Omental fat pad (tissue), 4 donors: ENCODE measurements around the gene KCTD5. TPM values are rescaled to one million over a fixed set of nuclear protein-coding genes. Genes with fewer than 3 reads are reported as not detected.

Source experiments
- ATAC-seq: fragments of 150-250 bp; one replicate; pipeline ENCODE4 v1.9.1; 2016; ENCODE audit warnings: mild to moderate bottlenecking, moderate library complexity; ENCODE audit not compliant: low FRiP score
- DNase-seq: peaks from one replicate; pipeline ENCODE4 v3.0.0-alpha.2; 2019; ENCODE audit warnings: low spot score
- total RNA-seq, 4 donors: library from RNA; depleted of rRNA; stranded (reverse); fragments of >200 nt; gene quantifications; one replicate each; pipeline ENCODE4 v1.1.0, GENCODE V29; 2016
- TF ChIP-seq, protein P1 (sequence below), 3 donors: fragments of 450-650 bp; IDR thresholded peaks; one replicate each; pipeline ENCODE4 v1.5.1; 2016 to 2017; ENCODE audit warnings: antibody characterized with exemption in 3 of 3, mild to moderate bottlenecking in 3 of 3, moderate library complexity in 2 of 3

KCTD5 gene
- total RNA-seq, 4 donors from 2014 or later = 10.9 to 21.1 (median 20.1) TPM

DNA sequence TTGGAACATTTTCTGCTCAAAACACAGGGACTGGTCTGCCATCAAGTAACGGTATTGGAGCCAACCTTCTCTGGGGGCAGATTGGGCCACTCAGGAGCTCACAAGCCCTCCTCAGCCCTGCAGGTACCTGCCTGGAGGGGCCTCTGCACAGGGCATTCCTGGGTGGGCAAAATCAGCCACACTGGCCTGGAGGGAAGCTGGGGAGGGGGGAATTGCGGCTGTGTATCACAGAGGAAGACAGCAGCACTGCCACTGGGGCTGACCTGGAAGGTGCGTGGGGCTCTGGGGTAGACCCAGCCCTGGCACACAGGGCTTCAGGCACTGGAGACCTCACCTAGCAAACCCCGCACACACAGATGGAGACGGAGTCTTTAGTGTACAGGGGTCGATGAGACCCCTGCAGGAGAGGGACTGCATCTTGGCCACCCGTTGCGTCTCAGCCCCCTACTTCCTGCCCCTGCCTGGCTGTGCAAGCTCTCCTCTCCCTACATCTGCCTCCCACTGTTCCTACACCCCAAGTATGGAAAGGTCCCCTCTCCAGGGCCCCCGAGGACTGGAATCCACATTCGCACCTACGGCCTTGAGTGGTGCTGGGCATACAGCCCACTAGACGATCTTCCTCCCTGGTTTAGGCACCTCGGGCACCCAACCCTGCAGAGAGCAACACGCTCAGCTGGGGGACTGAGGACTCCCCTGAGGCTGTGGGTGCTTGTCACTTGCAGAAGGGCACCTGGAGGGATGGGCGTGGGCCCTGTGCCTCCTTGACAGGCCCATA, 63.0 kb downstream of the KCTD5 start:
- TF ChIP-seq, protein P1, sequence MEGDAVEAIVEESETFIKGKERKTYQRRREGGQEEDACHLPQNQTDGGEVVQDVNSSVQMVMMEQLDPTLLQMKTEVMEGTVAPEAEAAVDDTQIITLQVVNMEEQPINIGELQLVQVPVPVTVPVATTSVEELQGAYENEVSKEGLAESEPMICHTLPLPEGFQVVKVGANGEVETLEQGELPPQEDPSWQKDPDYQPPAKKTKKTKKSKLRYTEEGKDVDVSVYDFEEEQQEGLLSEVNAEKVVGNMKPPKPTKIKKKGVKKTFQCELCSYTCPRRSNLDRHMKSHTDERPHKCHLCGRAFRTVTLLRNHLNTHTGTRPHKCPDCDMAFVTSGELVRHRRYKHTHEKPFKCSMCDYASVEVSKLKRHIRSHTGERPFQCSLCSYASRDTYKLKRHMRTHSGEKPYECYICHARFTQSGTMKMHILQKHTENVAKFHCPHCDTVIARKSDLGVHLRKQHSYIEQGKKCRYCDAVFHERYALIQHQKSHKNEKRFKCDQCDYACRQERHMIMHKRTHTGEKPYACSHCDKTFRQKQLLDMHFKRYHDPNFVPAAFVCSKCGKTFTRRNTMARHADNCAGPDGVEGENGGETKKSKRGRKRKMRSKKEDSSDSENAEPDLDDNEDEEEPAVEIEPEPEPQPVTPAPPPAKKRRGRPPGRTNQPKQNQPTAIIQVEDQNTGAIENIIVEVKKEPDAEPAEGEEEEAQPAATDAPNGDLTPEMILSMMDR (IDR thresholded peaks at IDR 0.05) = no peak
- no peak for ATAC-seq
- no peak for DNase-seq

DNA sequence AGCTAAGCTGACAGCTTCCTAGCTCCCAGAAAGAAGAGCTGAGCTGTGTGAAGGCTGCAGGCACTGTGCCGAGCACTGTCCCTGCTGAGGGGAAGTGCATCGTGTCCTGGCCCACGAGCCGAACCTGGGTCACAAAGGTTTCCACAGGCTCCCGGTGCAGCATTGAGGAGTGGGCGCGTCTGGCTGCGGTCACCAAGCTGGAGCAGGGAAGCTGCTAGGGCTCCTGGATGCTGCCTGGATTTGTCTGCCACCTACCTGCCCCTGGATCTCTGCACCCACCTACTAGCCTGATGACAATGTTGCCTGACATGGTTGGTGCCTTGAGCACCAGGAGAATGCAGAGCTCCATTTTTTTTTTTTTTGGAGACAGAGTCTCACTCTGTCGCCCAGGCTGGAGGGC, 63.6 kb downstream of the KCTD5 start:
- DNase-seq (no peak), ATAC-seq (no peak)
- TF ChIP-seq, protein P1 (IDR thresholded peaks at IDR 0.05) = no peak

DNA sequence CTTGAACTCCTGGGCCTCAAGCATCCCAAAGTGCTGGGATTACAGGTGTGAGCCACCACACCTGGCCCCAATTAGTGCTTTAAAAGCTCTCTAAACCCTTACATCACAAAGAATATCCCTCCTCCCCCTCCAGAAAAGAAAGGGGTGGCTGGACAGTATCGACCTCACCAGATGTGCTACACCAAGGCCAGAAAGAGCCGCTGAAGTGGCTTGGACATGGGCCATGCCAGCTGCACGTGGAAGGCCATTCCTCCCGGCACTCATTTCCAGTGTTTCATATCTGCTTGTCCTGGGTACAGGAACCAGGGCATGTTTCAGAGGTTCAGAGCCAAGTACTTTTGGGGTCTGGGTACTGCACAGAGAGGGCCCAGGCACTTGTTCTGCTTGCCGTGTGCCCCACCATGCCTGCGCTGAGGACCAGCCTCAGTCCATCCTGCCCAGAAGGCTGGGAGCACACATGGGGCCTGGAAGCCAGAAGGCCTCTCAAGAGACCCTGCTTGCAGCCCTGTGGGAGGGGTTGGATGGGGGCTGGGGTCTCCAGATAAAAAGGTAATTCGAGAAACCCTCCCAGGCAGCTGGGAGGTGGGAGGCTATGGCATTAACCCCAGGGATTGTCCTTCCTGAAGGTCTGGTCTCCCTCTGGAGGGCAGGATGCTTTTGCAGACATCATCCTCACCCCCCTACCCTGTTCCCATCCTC, 66.6 kb downstream of the KCTD5 start:
- DNase-seq (no peak), ATAC-seq (no peak)
- TF ChIP-seq, protein P1 (IDR thresholded peaks at IDR 0.05) = no peak

DNA sequence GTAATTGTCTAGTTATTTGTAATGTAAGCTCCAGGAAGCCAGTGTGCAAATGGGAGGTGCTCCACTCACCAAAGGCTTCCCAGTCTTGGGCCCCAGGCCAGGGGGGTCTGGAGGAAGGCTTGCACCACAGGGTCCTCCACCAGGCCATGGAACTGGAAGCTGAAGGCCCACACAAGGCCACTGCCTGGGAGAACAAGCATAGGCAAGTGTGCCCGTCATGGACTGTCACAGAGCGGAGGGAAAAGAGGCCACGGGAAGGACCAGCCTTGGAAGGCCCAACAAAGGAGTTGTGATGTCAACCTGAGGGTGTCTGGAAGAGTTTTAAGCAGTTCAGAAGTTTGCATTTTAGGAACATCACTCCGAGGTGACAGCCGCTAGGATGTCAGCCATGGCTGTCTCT, 67.2 kb downstream of the KCTD5 start:
- ATAC-seq (no peak), DNase-seq (no peak)
- TF ChIP-seq, protein P1 (IDR thresholded peaks at IDR 0.05) = no peak

DNA sequence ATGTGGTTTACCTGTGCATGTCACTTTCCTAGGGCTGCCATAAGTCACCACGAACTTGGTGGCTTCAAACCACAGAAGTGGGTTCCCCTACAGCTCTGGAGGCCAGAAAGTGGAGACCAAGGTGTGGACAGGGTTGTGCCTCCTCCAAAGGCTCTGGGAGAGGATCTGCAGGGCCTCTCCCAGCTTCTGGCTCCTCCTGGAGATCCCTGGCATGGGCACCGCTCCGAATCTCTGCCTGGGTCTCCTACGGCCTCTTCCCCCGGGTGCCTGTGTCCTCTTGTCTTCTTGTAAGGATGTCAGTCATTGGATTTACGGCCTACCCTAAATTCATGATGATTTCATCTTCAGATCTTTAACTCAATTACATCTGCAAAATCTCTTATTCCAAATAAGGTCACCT, 67.6 kb downstream of the KCTD5 start:
- TF ChIP-seq, protein P1 (IDR thresholded peaks at IDR 0.05) = no peak
- ATAC-seq (no peak), DNase-seq (no peak)

DNA sequence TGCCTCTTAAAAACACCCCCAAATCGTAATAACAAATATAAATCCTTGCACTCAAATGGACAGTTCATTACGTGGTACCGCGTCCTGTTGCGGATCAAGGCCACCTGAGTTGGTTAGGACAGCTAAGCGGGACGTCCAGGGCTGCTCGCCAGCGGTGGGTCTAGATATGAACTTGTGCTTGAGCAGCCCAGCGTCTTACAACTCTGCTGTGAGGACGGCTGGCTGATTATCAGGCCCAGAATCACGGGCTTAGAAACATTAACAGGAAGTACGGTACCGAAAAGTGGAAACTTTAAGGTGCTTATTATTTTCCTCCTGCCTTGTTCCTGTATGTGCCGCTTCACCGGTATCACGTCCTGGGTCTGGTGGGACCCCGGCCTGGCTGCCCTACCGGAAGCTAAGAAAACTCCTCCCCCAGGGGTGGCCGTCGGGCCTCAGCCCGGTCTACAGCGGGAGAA, 69.3 kb downstream of the KCTD5 start:
- DNase-seq = no peak
- ATAC-seq = no peak
- TF ChIP-seq, protein P1 (IDR thresholded peaks at IDR 0.05) = no peak
